Vagina (tissue), 2 donors: ENCODE results near the gene MELTF.

Experiments
- POLR2A ChIP-seq, 2 donors: fragments of 450-650 bp; IDR thresholded peaks; one replicate each; pipeline ENCODE4 v1.6.1; 2017; ENCODE audit warnings: antibody characterized with exemption in 2 of 2, mild to moderate bottlenecking in 2 of 2, moderate library complexity in 2 of 2
- POLR2AphosphoS5 ChIP-seq, 2 donors: sonication (generic); formaldehyde crosslinking; IDR thresholded peaks; one replicate each; pipeline ENCODE4 v1.9.0; 2017; ENCODE audit warnings: antibody characterized with exemption in 2 of 2, mild to moderate bottlenecking in 2 of 2, low read depth in 1 of 2; ENCODE audit not compliant: insufficient read depth in 1 of 2
- TF ChIP-seq, protein P1 (sequence below), 3 experiments: fragments of 450-650 bp in 2 of 3; fragments of 200-600 bp in 1 of 3; sonication (generic) in 1 of 3; IDR thresholded peaks; one replicate each; pipeline ENCODE4 v1.5.1; 2017 to 2019; ENCODE audit warnings: antibody characterized with exemption in 3 of 3, mild to moderate bottlenecking in 2 of 3, moderate library complexity in 2 of 3

DNA sequence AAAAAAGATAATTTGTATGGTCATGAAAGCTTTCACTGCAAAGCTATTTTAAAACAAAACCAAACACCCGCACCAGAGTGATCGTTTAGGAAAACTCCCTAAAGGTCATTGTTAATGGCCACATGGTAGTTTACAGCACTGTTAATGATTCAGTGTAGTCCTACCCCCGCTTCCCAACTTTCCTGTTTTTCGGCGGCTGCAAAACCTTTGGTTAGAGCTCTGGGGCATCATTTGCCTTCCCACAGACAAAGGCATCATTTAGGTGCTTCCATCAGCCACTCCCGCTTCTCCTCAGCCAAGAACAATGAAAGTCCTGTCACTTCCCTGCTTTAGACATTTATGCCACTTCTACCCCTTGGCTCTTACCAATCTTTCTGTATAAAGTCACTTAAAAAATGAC lies 10.6 kb downstream of the MELTF start:
- TF ChIP-seq, protein P1, sequence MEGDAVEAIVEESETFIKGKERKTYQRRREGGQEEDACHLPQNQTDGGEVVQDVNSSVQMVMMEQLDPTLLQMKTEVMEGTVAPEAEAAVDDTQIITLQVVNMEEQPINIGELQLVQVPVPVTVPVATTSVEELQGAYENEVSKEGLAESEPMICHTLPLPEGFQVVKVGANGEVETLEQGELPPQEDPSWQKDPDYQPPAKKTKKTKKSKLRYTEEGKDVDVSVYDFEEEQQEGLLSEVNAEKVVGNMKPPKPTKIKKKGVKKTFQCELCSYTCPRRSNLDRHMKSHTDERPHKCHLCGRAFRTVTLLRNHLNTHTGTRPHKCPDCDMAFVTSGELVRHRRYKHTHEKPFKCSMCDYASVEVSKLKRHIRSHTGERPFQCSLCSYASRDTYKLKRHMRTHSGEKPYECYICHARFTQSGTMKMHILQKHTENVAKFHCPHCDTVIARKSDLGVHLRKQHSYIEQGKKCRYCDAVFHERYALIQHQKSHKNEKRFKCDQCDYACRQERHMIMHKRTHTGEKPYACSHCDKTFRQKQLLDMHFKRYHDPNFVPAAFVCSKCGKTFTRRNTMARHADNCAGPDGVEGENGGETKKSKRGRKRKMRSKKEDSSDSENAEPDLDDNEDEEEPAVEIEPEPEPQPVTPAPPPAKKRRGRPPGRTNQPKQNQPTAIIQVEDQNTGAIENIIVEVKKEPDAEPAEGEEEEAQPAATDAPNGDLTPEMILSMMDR (IDR thresholded peaks at IDR 0.05) = no peak
- TF ChIP-seq POLR2A (IDR thresholded peaks at IDR 0.05) (no peak), POLR2AphosphoS5 (IDR thresholded peaks at IDR 0.05; ENCODE audit: insufficient read depth in 1 of 2, low read depth in 1 of 2) (no peak)
